ENCODE data around the gene GALNT17. TPM values are rescaled to one million over a fixed set of nuclear protein-coding genes. Genes with fewer than 3 reads are reported as not detected.

Gene GALNT17
- total RNA-seq, 4 donors from 2014 or later = 4.4 to 33.8 (median 11.3) TPM

DNA sequence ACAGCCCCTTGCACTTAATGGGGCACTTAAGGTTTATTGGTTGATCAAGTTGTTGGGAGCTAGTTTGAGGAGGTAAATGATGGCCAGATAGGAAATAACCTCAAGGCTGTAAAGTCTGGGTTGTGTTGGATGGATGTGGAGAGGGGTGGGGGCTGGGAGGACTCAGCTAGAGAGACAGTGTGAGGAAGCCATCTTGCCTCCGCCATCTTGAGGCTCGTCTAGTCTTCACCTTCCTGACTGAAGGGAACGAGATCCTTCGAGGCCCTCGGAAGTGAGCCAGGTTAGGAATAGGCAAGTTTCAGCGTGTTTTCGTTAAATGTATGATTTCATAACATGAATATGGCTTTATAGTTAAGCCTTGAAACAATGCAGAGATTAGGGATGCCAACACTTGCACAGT, 5.5 kb downstream of the GALNT17 start:
- TF ChIP-seq, protein P1, sequence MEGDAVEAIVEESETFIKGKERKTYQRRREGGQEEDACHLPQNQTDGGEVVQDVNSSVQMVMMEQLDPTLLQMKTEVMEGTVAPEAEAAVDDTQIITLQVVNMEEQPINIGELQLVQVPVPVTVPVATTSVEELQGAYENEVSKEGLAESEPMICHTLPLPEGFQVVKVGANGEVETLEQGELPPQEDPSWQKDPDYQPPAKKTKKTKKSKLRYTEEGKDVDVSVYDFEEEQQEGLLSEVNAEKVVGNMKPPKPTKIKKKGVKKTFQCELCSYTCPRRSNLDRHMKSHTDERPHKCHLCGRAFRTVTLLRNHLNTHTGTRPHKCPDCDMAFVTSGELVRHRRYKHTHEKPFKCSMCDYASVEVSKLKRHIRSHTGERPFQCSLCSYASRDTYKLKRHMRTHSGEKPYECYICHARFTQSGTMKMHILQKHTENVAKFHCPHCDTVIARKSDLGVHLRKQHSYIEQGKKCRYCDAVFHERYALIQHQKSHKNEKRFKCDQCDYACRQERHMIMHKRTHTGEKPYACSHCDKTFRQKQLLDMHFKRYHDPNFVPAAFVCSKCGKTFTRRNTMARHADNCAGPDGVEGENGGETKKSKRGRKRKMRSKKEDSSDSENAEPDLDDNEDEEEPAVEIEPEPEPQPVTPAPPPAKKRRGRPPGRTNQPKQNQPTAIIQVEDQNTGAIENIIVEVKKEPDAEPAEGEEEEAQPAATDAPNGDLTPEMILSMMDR (IDR thresholded peaks at IDR 0.05) = no peak
- no peak for TF ChIP-seq POLR2A (IDR thresholded peaks at IDR 0.05)
- intact Hi-C loops (cut with DNase I; ENCODE audit: low total_unique reads) = no loop called here

DNA sequence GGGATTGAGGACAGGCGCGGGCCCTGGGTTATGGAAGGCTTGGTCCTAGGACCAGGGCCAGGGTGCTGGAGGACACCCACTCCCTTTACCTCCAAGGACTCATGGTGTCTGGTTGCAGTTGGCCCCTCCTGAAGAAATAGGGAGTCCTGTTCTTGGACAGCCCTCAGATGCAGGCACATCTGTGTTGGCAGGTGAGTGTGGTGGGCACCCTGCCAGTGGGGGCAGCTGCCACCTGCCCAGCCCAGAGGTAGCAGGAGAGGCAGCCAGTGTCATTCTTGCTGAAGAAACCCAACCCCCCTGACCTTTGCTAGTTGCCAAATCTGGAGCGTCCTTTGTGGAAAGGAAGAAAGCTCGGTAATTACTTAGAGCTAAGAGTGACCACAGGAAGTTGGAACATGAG, 8.3 kb downstream of the GALNT17 start:
- intact Hi-C loops (cut with DNase I; ENCODE audit: low total_unique reads) = no loop called here

More for the DNA sequence above, 5.5 kb downstream of the GALNT17 start:
- Histone ChIP-seq H3K9me3 (no peaks in the 10 kb centered on the region), H3K36me3 (no peaks in the 10 kb centered on the region), H3K4me1 (no peaks in the 10 kb centered on the region), H3K4me3 (no peak overlapping the region), H3K27me3 (no peaks in the 10 kb centered on the region), H3K27ac (no peak overlapping the region)
- DNase-seq = no peak

DNA sequence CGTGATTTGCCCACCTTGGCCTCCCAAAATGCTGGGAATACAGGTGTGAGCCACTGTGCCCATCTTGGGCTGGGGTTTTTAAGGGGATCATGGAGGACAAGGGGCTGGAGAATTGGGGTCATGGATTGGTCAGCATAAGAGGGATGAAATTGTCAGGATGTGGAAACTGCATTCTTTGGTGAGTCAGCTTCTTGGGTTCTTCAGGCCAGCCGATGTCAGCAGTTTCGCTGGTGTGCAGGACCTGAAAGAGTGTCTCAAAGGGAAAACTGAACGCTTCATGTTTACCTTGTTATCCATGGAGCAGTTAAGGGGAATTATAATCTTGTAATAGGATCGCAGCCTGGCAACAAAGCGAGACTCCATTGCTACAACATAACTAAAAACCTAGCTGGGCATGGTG, 13.0 kb downstream of the GALNT17 start:
- H3K4me1 ChIP-seq = no peaks in the 10 kb centered on the region
- TF ChIP-seq, protein P1 (IDR thresholded peaks at IDR 0.05) = no peak
- TF ChIP-seq POLR2A (IDR thresholded peaks at IDR 0.05) = no peak
- intact Hi-C loops (cut with DNase I; ENCODE audit: low total_unique reads) = no loop called here
- no peaks in the 10 kb centered on the region for H3K9me3 ChIP-seq
- H3K27ac ChIP-seq = no peak overlapping the region
- no peaks in the 10 kb centered on the region for H3K27me3 ChIP-seq
- H3K36me3 ChIP-seq = no peaks in the 10 kb centered on the region
- H3K4me3 ChIP-seq = no peak overlapping the region
- DNase-seq = no peak

More for the DNA sequence above, 8.3 kb downstream of the GALNT17 start:
- Histone ChIP-seq H3K4me3 (no peak overlapping the region), H3K4me1 (no peaks in the 10 kb centered on the region), H3K9me3 (no peaks in the 10 kb centered on the region), H3K36me3 (no peaks in the 10 kb centered on the region), H3K27me3 (no peaks in the 10 kb centered on the region), H3K27ac (no peak overlapping the region)
- no peak for TF ChIP-seq POLR2A (IDR thresholded peaks at IDR 0.05)
- TF ChIP-seq, protein P1 (IDR thresholded peaks at IDR 0.05) = no peak
- DNase-seq = no peak

DNA sequence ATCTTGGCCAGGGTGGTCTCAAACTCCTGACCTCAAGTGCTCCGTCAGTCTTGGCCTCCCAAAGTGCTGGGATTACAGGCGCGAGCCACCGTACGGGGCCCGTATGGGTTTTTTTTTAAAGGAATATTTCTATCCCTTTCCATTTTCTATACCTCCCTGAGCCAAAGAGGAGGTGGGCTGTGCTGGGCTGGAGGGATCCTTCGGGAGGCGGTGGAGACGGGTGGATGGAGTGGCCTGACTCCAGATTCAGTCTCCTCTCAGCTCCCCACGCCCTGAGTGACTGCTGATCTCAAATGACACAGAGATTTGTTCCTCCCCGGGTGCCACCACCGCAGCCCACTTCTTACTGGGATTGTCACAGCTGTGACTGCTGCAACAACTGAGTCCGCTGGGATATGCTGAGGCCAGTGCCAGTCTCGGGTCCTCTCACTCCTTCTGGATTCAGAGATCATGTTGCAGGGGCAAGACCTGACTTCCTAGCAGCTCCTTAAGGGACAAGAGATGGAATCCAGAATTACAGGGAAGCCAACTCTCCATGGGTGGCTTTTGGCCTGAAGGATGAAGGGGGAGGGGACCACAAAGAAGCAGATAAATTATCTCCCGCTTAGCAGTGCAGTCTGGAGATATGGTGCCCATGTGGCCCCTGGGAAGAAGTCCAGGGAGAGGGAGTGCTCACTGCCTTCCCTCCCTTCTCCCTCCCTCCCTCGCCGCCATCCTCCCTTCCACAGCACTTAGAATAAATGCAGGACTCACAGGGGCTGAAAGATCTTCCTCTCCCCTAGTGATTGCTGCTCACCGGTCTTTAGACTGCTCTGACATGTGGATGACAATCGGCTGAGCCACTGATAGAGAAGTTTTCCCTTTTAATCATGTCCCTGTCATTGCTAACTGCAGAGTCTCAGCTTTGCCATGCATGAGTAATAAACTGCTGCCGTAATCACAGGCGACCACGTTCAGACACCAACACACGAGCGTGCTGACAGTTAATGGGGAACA, 14.3 kb downstream of the GALNT17 start:
- Histone ChIP-seq H3K27ac (no peak overlapping the region), H3K4me1 (no peaks in the 10 kb centered on the region), H3K27me3 (no peaks in the 10 kb centered on the region), H3K4me3 (no peak overlapping the region), H3K36me3 (no peaks in the 10 kb centered on the region), H3K9me3 (no peaks in the 10 kb centered on the region)
- intact Hi-C loops (cut with DNase I; ENCODE audit: low total_unique reads) = no loop called here
- TF ChIP-seq POLR2A (IDR thresholded peaks at IDR 0.05) = no peak
- TF ChIP-seq, protein P1 (IDR thresholded peaks at IDR 0.05) = no peak
- DNase-seq = no peak

DNA sequence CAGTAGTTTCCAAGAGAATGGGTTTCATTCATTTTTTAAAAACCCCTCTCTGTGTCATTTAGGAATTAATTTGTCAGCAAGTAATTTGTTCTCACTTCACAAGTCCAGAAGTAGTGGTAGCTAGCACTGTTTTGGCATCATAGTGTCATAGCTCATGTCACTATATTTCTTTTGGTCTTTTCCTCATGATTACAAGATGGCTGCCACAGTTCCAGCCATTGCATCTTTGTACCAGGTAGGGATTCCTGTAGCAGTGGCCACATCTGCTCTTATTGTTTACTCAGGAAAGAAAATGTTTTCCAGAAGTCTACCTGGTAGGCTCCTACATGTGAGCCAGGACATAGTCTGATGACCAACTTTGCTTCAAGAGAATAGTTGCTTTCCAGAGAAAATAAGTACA, 16.2 kb downstream of the GALNT17 start:
- H3K36me3 ChIP-seq = no peaks in the 10 kb centered on the region
- no peaks in the 10 kb centered on the region for H3K27me3 ChIP-seq
- intact Hi-C loops (cut with DNase I; ENCODE audit: low total_unique reads) = no loop called here
- DNase-seq = no peak
- H3K9me3 ChIP-seq = no peaks in the 10 kb centered on the region
- no peak overlapping the region for H3K4me3 ChIP-seq
- no peaks in the 10 kb centered on the region for H3K4me1 ChIP-seq
- TF ChIP-seq, protein P1 (IDR thresholded peaks at IDR 0.05) = no peak
- TF ChIP-seq POLR2A (IDR thresholded peaks at IDR 0.05) = no peak
- no peak overlapping the region for H3K27ac ChIP-seq

Data from uterus (tissue), 4 donors.